ENCODE results near the gene SMYD4.
"Not testable (repeated sequence)": the region's sequence is repeated elsewhere in the genome, so short reads cannot be mapped to it uniquely, and the experiment has no call there.

Gene SMYD4

DNA sequence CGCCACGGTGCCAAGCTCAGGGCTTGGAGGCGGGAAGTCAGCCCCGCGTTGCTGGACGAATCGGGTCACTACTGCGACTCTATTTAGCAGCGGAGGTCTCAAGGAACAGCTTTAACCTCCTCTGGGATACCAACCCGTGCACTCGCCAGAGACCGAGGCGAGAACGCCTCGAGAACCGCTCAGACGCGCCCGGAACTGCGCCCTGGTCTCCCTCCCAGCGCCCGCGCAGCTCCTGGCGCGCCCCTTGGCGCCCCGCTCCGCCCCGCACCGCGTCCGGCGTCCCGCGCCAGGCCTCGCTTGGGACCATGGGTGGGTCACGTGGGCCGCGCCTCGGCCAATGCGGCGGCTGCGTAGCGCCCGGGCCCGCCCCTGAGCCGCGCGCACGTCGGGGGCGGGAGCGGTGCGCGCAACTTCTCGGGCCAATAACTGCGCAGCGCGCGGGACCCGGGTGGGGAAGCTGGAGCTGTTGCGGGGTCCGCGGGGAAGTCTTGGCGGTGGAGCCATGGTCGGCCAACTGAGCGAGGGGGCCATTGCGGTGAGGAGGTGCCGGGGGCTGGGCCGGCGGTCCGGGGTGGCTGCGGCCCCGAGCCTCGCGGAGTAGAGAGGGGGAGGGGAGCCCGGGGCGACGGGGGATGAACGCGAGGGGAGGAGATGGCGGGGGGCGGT lies at the start of gene SMYD4, which contains the start of gene RPA1:
Gene SMYD4, minus strand, starts transcription at position 311 of the 666 bp plus-strand sequence. CDS start 1,908 bp downstream, outside the sequence.
Gene RPA1, plus strand, starts transcription at position 414 of the 666 bp plus-strand sequence. Its CDS starts 89 bp downstream, at position 503.
- peak; percentile 75 to 86 for DNase-seq (ENCODE audit: extremely low read depth in 1 of 2, low read depth in 1 of 2)

- DNase-seq (ENCODE audit: extremely low read depth in 1 of 2, low read depth in 1 of 2): no peak
Observed at GRCh38 chr17:1878419-1879121, 48.9 kb upstream of the SMYD4 start.

DNA sequence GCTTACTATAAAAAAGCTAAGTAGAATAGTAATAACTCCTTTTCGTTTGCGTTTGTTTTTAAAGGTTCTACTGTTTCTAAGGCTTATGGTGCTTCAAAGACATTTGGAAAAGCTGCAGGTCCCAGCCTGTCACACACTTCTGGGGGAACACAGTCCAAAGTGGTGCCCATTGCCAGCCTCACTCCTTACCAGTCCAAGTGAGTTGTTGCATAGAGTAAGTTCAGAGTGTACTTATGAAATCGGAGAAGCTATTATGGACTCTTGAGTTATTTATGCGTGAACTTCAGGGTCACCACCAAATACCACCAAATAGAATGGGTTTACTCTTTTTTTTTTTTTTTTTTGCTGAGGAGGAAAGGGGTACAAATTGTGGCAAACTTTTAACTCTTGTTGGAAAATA lies 45.9 kb upstream of the SMYD4 start:
- no peak for DNase-seq (ENCODE audit: extremely low read depth in 1 of 2, low read depth in 1 of 2)

DNA sequence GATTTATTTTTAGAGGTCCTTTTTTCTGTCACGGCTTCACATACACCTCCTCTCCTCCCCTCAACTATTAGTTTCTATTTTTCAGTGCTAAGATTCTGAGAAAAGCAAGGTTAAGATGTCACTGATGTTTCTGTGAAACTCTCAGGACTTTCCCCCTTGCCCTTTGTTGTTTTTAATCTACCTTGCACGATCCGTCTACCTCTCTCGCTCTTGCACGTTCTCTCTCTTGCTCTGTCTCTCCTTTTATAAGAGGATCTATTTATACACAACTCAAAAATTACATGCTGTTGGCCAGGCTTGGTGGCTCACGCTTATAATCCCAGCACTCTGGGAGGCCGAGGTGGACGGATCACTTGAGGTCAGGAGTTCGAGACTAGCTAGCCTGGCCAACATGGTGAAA lies 43.7 kb upstream of the SMYD4 start:
- no peak for DNase-seq (ENCODE audit: extremely low read depth in 1 of 2, low read depth in 1 of 2)

- no peak for DNase-seq (ENCODE audit: extremely low read depth in 1 of 2, low read depth in 1 of 2)
Observed at GRCh38 chr17:1872976-1873375, 43.3 kb upstream of the SMYD4 start.

DNA sequence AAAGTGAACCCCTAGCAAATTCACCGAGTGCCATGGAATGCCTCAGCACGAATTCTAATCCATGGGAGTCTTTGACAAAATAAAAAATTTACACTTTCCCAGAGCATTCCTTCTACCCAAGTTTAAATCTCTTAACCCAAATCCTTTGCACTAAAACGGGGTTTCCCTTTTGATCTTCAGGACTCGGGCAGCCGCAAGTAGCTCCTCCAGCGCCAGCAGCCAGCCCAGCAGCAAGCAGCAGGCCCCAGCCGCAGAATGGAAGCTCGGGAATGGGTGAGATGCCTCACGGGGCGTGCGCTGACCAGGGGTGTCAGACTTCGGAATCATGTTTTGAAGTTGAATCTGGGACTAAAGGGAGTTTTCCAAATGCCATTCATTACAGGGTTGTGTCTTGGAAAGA lies 42.6 kb upstream of the SMYD4 start:
- DNase-seq (ENCODE audit: extremely low read depth in 1 of 2, low read depth in 1 of 2): no peak

DNA sequence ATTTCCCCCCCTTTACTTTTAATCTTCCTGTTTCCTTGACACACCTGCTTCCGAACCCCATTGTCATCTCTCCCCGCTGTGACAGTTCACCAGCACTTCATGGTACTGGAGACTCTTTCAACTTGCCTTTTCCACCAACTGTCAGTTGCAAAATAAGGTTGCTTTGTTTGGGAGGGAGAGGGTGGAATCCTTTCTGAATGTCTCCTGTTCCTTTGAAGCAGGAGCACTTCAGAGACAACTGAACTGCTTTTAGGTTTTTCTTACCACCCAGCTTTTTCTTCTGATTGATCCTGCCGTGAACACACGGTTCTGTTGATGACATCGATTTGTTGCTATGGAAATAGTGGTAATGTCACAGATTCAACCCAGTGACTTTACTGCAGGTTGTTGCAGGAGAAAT lies 42.1 kb upstream of the SMYD4 start:
- DNase-seq (ENCODE audit: extremely low read depth in 1 of 2, low read depth in 1 of 2): no peak

GRCh38 chr17:1870592-1870991 lies 40.9 kb upstream of the SMYD4 start:
- DNase-seq (ENCODE audit: extremely low read depth in 1 of 2, low read depth in 1 of 2): no peak

GRCh38 chr17:1868090-1868489 lies 38.4 kb upstream of the SMYD4 start:
- no peak for DNase-seq (ENCODE audit: extremely low read depth in 1 of 2, low read depth in 1 of 2)

DNA sequence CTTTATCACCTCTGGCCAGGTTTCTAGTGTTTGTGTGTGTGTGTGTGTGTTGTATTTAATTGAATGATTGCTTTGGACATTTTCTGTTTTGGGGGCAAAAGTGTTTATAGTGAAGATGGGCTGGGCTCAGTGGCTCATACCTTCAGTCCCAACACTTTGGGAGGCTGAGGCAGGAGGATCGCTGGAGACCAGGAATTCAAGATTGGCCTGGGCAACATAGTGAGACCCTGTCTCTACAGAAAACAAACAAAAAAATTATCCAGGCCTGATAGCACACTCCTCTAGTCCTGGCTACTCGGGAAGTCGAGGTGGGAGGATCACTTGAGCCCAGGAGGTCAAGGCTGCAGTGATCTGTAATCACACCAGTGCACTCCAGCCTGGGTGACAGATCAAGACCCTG lies 37.6 kb upstream of the SMYD4 start:
- DNase-seq (ENCODE audit: extremely low read depth in 1 of 2, low read depth in 1 of 2): no peak

- DNase-seq (ENCODE audit: extremely low read depth in 1 of 2, low read depth in 1 of 2): no peak
Observed at GRCh38 chr17:1865252-1866037, 35.7 kb upstream of the SMYD4 start.

DNA sequence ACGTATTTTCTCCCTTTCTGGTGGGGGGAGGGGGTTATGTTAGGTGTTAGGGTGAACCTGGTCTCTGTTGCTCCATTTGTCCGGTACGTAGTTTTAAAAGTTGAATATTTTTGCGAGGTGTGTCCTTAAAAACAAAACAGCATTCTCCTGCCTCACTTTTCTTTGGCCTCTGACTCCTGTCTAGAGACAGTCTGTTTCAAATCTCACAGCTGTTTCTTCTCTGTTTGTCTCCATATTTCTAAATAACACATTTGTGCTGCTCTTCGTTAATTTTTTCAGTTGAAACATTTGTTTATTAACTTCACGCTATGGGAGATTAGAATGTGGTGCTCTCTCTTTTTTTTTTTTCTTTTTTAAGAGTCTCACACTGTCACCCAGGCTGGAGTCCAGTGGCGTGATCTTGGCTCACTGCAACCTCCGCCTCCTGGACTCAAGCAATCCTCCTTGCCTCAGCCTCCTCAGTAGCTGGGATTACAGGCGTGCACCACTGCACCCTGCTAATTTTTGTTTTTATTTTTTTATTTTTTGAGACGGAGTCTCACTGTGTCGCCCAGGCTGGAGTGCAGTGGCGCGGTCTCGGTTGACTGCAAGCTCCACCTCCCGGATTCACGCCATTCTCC lies 31.8 kb upstream of the SMYD4 start:
- DNase-seq (ENCODE audit: extremely low read depth in 1 of 2, low read depth in 1 of 2): no peak

- no peak for DNase-seq (ENCODE audit: extremely low read depth in 1 of 2, low read depth in 1 of 2)
Observed at GRCh38 chr17:1860978-1861377, 31.3 kb upstream of the SMYD4 start.

GRCh38 chr17:1856462-1856861 lies 26.8 kb upstream of the SMYD4 start:
- not testable (repeated sequence) for DNase-seq (ENCODE audit: extremely low read depth in 1 of 2, low read depth in 1 of 2)

- no peak for DNase-seq (ENCODE audit: extremely low read depth in 1 of 2, low read depth in 1 of 2)
Observed at GRCh38 chr17:1853698-1854097, 24.0 kb upstream of the SMYD4 start.

GRCh38 chr17:1852327-1852726 lies 22.6 kb upstream of the SMYD4 start:
- no peak for DNase-seq (ENCODE audit: extremely low read depth in 1 of 2, low read depth in 1 of 2)

DNA sequence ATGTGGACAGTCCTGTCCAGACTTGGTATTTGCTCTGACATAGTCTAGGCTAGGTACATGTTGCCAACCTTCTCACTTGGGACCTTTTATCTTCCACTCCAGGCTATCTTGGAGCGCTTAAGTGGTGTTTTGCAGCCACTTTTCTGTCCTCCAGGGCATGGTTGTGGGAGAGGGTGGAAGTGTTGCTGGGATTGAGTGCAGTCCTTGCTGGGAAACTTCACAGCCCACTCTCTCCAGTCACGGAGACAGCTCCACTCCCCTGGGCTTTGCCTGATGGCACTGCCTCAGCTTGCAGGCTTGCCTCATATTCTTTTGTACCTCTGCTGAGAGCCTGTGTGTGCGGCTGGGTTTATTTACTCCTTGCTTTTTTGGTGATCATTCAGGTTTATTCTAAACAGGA lies 17.5 kb upstream of the SMYD4 start:
- no peak for DNase-seq (ENCODE audit: extremely low read depth in 1 of 2, low read depth in 1 of 2)

GRCh38 chr17:1843947-1844346 lies 14.2 kb upstream of the SMYD4 start:
- DNase-seq (ENCODE audit: extremely low read depth in 1 of 2, low read depth in 1 of 2): no peak

DNA sequence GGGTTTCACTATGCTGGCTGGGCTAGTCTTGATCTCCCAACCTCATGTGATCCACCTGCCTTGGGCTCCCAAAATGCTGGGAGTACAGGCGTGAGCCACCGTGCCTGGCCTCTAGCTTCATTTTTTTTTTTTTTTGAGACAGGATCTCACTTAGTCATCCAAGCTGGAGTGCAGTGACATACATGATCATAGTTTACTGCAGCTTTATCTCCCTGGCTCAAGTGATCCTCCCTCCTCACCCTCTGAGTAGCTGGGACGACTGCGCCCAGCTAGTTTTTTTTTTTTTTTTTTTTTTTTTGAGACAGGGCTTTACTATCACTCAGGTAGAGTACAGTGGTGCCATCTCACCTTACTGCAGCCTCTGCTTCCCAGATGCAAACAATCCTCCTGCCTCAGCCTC lies 9.8 kb upstream of the SMYD4 start:
- DNase-seq (ENCODE audit: extremely low read depth in 1 of 2, low read depth in 1 of 2): no peak

DNA sequence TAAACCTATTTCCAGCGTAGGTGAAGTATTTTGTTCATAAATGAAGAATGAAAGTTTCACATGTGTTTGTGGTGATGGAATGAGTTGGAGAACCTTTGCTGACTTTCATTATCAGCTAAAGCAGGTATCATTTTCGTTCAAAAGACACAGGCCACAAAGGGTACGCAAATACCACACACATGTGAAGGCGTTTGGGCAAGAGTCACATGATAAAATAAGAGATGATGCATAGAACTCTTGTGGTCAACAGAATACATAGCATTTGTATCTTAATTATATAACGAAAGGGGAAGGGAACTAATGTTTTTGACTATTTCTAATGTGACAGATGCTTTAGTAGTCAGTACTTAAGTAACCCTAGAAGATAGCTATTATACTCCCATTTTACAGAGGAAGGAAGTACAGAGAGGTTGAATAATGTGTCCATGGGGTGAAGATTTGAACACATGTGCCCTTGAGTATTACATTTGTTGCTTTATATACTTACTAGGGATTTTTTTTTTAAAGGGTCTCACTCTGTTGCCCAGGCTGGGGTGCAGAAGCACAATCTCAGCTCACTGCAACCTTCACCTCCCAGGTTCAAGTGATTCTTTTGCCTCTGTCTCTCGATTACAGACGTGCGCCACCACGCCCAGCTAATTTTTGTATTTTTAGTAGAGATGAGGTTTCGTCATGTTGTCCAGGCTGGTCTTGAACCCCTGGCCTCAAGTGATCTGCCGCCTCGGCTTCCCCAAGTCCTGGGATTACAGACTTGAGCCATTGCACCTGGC lies 4.9 kb upstream of the SMYD4 start:
- peak in 1 of 2 donors; percentile 19 for DNase-seq (ENCODE audit: extremely low read depth in 1 of 2, low read depth in 1 of 2)

All from stimulated activated CD8-positive, alpha-beta memory T cell treated with anti-CD3 and anti-CD28 coated beads, Interleukin-7, amount 100 ng/mL, for 48 hours (primary cell).